ENCODE measurements around the gene DUOX2. TPM values are rescaled to one million over a fixed set of nuclear protein-coding genes. Genes with fewer than 3 reads are reported as not detected.

Gene DUOX2
- polyA plus RNA-seq, 1 experiment, result not detected

DNA sequence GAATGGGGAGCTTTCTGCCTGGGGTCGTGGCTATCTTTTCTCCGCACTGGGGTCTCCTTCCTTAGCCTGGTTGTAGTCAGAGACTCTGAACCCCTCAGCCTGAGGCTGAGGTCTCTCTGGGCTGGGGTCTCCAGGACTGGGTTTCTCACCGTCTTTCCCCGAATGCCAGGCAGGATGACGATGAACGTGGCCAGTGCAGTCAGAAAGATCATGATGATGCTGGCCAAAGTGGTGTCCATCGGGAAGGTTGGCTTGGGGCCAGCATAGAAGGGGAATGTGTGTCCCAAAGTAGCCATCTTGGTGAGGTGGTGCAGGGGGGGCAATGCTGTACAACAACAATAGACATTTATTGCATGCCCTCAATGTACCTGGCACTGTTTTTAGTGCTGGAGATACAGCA lies 8.7 kb upstream of the DUOX2 start:
- ChIA-PET POLR2A (no interaction called here), CTCF (interaction anchor here (0.9 to 2.8 kb wide), 4 partner anchors 40 to 335 kb away, joined by 3 to 10 read pairs (median 4); no protein-coding TSS in a partner anchor)
- Histone ChIP-seq H3K4me3 (ENCODE audit: low read depth, low read length) (no peak overlapping the region), H3K27me3 (ENCODE audit: control insufficient read depth, insufficient read depth, low read length) (peaks cover 9% of the 10 kb centered on the region), H3K9me3 (ENCODE audit: control insufficient read depth, insufficient read depth, low read length) (no peaks in the 10 kb centered on the region; the same call in 1 of the 2 replicates), H3K27ac (ENCODE audit: low read depth, low read length) (no peak overlapping the region)
- no peak for TF ChIP-seq CTCF (IDR thresholded peaks at IDR 0.05; ENCODE audit: low read depth, low read length)
- no peak for DNase-seq (ENCODE audit: low read depth, low spot score)

GRCh38 chr15:45121706-45122417 lies 7.9 kb upstream of the DUOX2 start:
- Histone ChIP-seq H3K27ac (ENCODE audit: low read depth, low read length) (peak overlapping the region; percentile 57), H3K4me3 (ENCODE audit: low read depth, low read length) (no peak overlapping the region), H3K9me3 (ENCODE audit: control insufficient read depth, insufficient read depth, low read length) (no peaks in the 10 kb centered on the region; the same call in 1 of the 2 replicates), H3K27me3 (ENCODE audit: control insufficient read depth, insufficient read depth, low read length) (peaks cover 15% of the 10 kb centered on the region)
- POLR2A ChIA-PET, result no interaction called here
- peak; percentile 36 for DNase-seq (ENCODE audit: low read depth, low spot score)
- TF ChIP-seq CTCF (IDR thresholded peaks at IDR 0.05; ENCODE audit: low read depth, low read length), result no peak
- CTCF ChIA-PET, result interaction anchor here (0.9 to 2.8 kb wide), 5 partner anchors 37 to 336 kb away, joined by 3 to 10 read pairs (median 4); no protein-coding TSS in a partner anchor

DNA sequence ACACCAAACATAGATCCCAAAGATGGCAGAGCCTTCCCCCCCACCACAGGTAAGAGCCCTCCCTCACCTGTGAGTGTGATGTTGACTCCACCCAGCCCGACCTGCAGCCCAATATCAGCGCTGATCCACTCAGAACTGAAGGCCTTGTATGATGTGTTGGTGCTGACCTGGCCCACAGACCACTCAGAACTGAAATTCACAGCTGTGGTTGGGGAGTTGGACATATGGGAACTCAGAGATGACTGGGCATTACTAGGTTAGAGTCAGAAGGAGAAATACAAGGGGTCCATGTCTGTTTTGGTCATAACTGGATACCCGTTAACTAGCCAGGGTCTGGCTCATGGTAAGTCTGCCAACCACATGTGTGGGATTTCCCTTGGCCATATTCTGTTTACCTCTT lies 7.0 kb upstream of the DUOX2 start:
- H3K27ac ChIP-seq (ENCODE audit: low read depth, low read length), result no peak overlapping the region
- no peak for TF ChIP-seq CTCF (IDR thresholded peaks at IDR 0.05; ENCODE audit: low read depth, low read length)
- ChIA-PET CTCF (interaction anchor here (0.6 to 2.8 kb wide), 6 partner anchors 38 to 278 kb away, joined by 3 to 10 read pairs (median 4); no protein-coding TSS in a partner anchor), POLR2A (no interaction called here)
- no peaks in the 10 kb centered on the region; the same call in 1 of the 2 replicates for H3K9me3 ChIP-seq (ENCODE audit: control insufficient read depth, insufficient read depth, low read length)
- no peak overlapping the region for H3K4me3 ChIP-seq (ENCODE audit: low read depth, low read length)
- H3K27me3 ChIP-seq (ENCODE audit: control insufficient read depth, insufficient read depth, low read length), result peaks cover 23% of the 10 kb centered on the region
- DNase-seq (ENCODE audit: low read depth, low spot score), result no peak

DNA sequence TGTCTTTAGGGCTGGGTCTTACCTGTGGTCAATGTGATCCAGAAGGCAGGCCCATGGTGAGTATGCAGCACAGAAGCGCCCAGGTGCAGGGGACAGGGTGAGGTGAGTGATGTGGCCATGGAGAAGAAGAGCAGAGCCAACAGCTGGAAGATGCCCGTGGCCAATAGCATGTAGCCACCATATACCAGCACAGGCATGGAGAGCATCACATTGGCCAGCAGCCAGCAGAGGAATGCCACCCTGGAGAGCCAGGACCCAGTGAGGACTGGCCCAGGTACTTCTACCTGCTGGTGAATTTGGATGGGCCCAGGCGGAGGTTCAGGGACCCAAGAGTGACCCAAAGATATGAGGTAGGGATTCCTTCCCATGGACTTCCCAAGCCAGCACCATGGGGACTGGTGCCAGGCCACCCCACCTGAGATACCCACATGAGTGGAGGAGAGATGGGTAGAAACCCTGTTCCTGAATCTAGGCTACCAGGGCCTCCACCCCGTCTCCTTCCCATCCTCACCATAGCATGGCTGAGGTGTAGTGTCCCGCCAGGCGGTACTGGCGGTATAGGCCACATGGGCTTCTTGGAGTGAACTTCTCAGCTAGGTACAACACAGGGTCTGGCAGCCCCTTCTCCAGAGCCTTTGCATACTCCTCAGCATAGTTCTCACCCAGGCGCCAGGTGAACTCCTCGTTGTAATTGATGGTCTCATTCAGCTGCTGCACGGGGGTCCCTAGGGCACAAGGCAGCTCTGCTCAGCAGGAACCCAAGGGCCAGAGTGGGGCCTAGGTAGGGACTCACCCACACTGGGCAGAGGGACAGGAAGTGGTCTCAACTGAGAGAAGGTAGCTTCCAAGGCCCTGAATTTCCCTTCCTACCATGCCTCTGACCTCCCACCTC lies 6.4 kb upstream of the DUOX2 start:
- H3K4me3 ChIP-seq (ENCODE audit: low read depth, low read length), result no peak overlapping the region
- H3K27me3 ChIP-seq (ENCODE audit: control insufficient read depth, insufficient read depth, low read length), result peaks cover 28% of the 10 kb centered on the region
- ChIA-PET POLR2A (no interaction called here), CTCF (interaction anchor here (0.6 to 1.7 kb wide), 4 partner anchors 42 to 279 kb away, joined by 3 to 5 read pairs (median 4); no protein-coding TSS in a partner anchor)
- no peak for DNase-seq (ENCODE audit: low read depth, low spot score)
- no peak for TF ChIP-seq CTCF (IDR thresholded peaks at IDR 0.05; ENCODE audit: low read depth, low read length)
- H3K27ac ChIP-seq (ENCODE audit: low read depth, low read length), result no peak overlapping the region
- no peaks in the 10 kb centered on the region; the same call in 1 of the 2 replicates for H3K9me3 ChIP-seq (ENCODE audit: control insufficient read depth, insufficient read depth, low read length)
